Colonic mucosa (tissue), 4 donors: Measurements from ENCODE around the gene MYO16. TPM values are rescaled to one million over a fixed set of nuclear protein-coding genes. Genes with fewer than 3 reads are reported as not detected.

Experiments used
- DNase-seq: peaks from one replicate; pipeline ENCODE4 v3.0.0-alpha.2; 2020
- H3K27ac ChIP-seq: fragments of 200-600 bp; one replicate; pipeline ENCODE4 v1.8.0; 2021
- H3K27me3 ChIP-seq: fragments of 200-600 bp; one replicate; pipeline ENCODE4 v1.8.0; 2021
- H3K36me3 ChIP-seq: fragments of 200-600 bp; one replicate; pipeline ENCODE4 v1.8.0; 2021
- H3K4me1 ChIP-seq: fragments of 200-600 bp; one replicate; pipeline ENCODE4 v1.8.0; 2021; ENCODE audit warnings: mild to moderate bottlenecking
- H3K4me3 ChIP-seq: fragments of 200-600 bp; one replicate; pipeline ENCODE4 v1.8.0; 2021
- H3K9ac ChIP-seq, 2 donors: one replicate each; pipeline ENCODE4 v1.7.0; 2013; ENCODE audit warnings: control low read depth in 2 of 2, low read depth in 2 of 2, low read length in 2 of 2
- H3K9me3 ChIP-seq: fragments of 200-600 bp; one replicate; pipeline ENCODE4 v1.8.0; 2021
- CTCF ChIP-seq: fragments of 200-600 bp; IDR thresholded peaks from one replicate; pipeline ENCODE4 v1.8.0; 2022; ENCODE audit warnings: antibody characterized with exemption, mild to moderate bottlenecking
- intact Hi-C: fragments of 100-400 bp; cut with DNase I; formaldehyde crosslinking; loops from one replicate; pipeline ENCODE4 v1.14.1; 2022
- total RNA-seq, 2 donors: library from RNA; stranded (reverse); fragmentation: NEBNext Ultra II Directional in 1 of 2; extraction: Animal tissue kit (Norgen Biotek cat#: 25700) in 1 of 2; gene quantifications; one replicate each; pipeline ENCODE4 v1.2.1, GENCODE V29; 2021
- donor health status: healthy.
- donor health status: DM: no; HTN: no; CAD: no.
- donor health status: DM: no; HTN: no; CAD: no.

The MYO16 gene
- total RNA-seq, 2 donors from 2014 or later: 0.05 TPM; not detected in 1

- Histone ChIP-seq H3K4me1 (no peaks in the 10 kb centered on the region), H3K36me3 (no peaks in the 10 kb centered on the region), H3K27ac (no peak overlapping the region), H3K27me3 (no peaks in the 10 kb centered on the region), H3K9me3 (no peaks in the 10 kb centered on the region), H3K9ac (no peak overlapping the region), H3K4me3 (no peak overlapping the region)
- intact Hi-C loops: no loop called here
- no peak for TF ChIP-seq CTCF
- no peak for DNase-seq
Measured at GRCh38 chr13:108657519-108657918, 28.1 kb downstream of the MYO16 start.

GRCh38 chr13:108662528-108662927 is 33.1 kb downstream of the MYO16 start:
- no peak for TF ChIP-seq CTCF
- Histone ChIP-seq H3K9ac (no peak overlapping the region), H3K36me3 (no peaks in the 10 kb centered on the region), H3K4me3 (no peak overlapping the region), H3K27me3 (no peaks in the 10 kb centered on the region), H3K27ac (no peak overlapping the region), H3K9me3 (no peaks in the 10 kb centered on the region), H3K4me1 (no peaks in the 10 kb centered on the region)
- intact Hi-C loops: no loop called here
- DNase-seq: no peak

- Histone ChIP-seq H3K4me1 (no peaks in the 10 kb centered on the region), H3K27ac (no peak overlapping the region), H3K9ac (no peak overlapping the region), H3K27me3 (no peaks in the 10 kb centered on the region), H3K9me3 (no peaks in the 10 kb centered on the region), H3K4me3 (no peak overlapping the region), H3K36me3 (no peaks in the 10 kb centered on the region)
- no peak for DNase-seq
- no peak for TF ChIP-seq CTCF
- intact Hi-C loops: no loop called here
Measured at GRCh38 chr13:108663710-108664109, 34.3 kb downstream of the MYO16 start.

GRCh38 chr13:108667205-108667604 is 37.8 kb downstream of the MYO16 start:
- intact Hi-C loops: no loop called here
- Histone ChIP-seq H3K4me3 (no peak overlapping the region), H3K27ac (no peak overlapping the region), H3K27me3 (no peaks in the 10 kb centered on the region), H3K36me3 (no peaks in the 10 kb centered on the region), H3K9ac (no peak overlapping the region), H3K4me1 (no peaks in the 10 kb centered on the region), H3K9me3 (no peaks in the 10 kb centered on the region)
- no peak for DNase-seq
- no peak for TF ChIP-seq CTCF

GRCh38 chr13:108669381-108669780 is 40.0 kb downstream of the MYO16 start:
- no peaks in the 10 kb centered on the region for H3K4me1 ChIP-seq
- no peaks in the 10 kb centered on the region for H3K9me3 ChIP-seq
- no peak overlapping the region for H3K9ac ChIP-seq
- H3K36me3 ChIP-seq: no peaks in the 10 kb centered on the region
- no peak overlapping the region for H3K4me3 ChIP-seq
- H3K27ac ChIP-seq: no peak overlapping the region
- no peak for TF ChIP-seq CTCF
- no peaks in the 10 kb centered on the region for H3K27me3 ChIP-seq
- intact Hi-C loops: no loop called here
- no peak for DNase-seq

- Histone ChIP-seq H3K36me3 (no peaks in the 10 kb centered on the region), H3K4me3 (no peak overlapping the region), H3K9ac (no peak overlapping the region), H3K27ac (no peak overlapping the region), H3K27me3 (no peaks in the 10 kb centered on the region), H3K4me1 (no peaks in the 10 kb centered on the region), H3K9me3 (no peaks in the 10 kb centered on the region)
- TF ChIP-seq CTCF: no peak
- no peak for DNase-seq
- intact Hi-C loops: no loop called here
Measured at GRCh38 chr13:108674346-108674745, 44.9 kb downstream of the MYO16 start.
